ENCODE results near the gene TFPI. TPM values are rescaled to one million over a fixed set of nuclear protein-coding genes. Genes with fewer than 3 reads are reported as not detected.

Gene TFPI
- total RNA-seq, 2 donors from 2014 or later = 63.5 to 86.8 TPM

GRCh38 chr2:187509667-187510417 lies 44.4 kb downstream of the TFPI start:
- no peaks in the 10 kb centered on the region for H3K9me3 ChIP-seq
- DNase-seq (ENCODE audit: low spot score) (no peak), ATAC-seq (ENCODE audit: insufficient number of reproducible peaks, low FRiP score, low read depth) (no peak)
- TF ChIP-seq, protein P1, sequence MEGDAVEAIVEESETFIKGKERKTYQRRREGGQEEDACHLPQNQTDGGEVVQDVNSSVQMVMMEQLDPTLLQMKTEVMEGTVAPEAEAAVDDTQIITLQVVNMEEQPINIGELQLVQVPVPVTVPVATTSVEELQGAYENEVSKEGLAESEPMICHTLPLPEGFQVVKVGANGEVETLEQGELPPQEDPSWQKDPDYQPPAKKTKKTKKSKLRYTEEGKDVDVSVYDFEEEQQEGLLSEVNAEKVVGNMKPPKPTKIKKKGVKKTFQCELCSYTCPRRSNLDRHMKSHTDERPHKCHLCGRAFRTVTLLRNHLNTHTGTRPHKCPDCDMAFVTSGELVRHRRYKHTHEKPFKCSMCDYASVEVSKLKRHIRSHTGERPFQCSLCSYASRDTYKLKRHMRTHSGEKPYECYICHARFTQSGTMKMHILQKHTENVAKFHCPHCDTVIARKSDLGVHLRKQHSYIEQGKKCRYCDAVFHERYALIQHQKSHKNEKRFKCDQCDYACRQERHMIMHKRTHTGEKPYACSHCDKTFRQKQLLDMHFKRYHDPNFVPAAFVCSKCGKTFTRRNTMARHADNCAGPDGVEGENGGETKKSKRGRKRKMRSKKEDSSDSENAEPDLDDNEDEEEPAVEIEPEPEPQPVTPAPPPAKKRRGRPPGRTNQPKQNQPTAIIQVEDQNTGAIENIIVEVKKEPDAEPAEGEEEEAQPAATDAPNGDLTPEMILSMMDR (IDR thresholded peaks at IDR 0.05) = no peak
- H3K4me3 ChIP-seq = no peak overlapping the region
- no peaks in the 10 kb centered on the region for H3K4me1 ChIP-seq (ENCODE audit: control insufficient read depth in 1 of 2, low read depth in 2 of 2)
- no peaks in the 10 kb centered on the region for H3K27me3 ChIP-seq (replicated peaks; ENCODE audit: insufficient read depth)
- H3K27ac ChIP-seq = no peak overlapping the region
- H3K36me3 ChIP-seq = no peaks in the 10 kb centered on the region

- ATAC-seq (ENCODE audit: insufficient number of reproducible peaks, low FRiP score, low read depth) (no peak), DNase-seq (ENCODE audit: low spot score) (no peak)
- TF ChIP-seq, protein P1 (IDR thresholded peaks at IDR 0.05) = no peak
- no peaks in the 10 kb centered on the region for H3K27me3 ChIP-seq (replicated peaks; ENCODE audit: insufficient read depth)
- H3K4me3 ChIP-seq = no peak overlapping the region
- H3K36me3 ChIP-seq = no peaks in the 10 kb centered on the region
- no peaks in the 10 kb centered on the region for H3K9me3 ChIP-seq
- H3K4me1 ChIP-seq (ENCODE audit: control insufficient read depth in 1 of 2, low read depth in 2 of 2) = no peaks in the 10 kb centered on the region
- no peak overlapping the region for H3K27ac ChIP-seq
Observed at GRCh38 chr2:187506416-187506815, 47.8 kb downstream of the TFPI start.

- TF ChIP-seq, protein P1 (IDR thresholded peaks at IDR 0.05) = no peak
- no peak for ATAC-seq (ENCODE audit: insufficient number of reproducible peaks, low FRiP score, low read depth)
Observed at GRCh38 chr2:187505065-187505672, 49.1 kb downstream of the TFPI start.

GRCh38 chr2:187504312-187504921 lies 49.8 kb downstream of the TFPI start:
- H3K9me3 ChIP-seq = no peaks in the 10 kb centered on the region
- peaks cover 0 to 7% of the 10 kb centered on the region in 2 donors for H3K4me1 ChIP-seq (ENCODE audit: control insufficient read depth in 1 of 2, low read depth in 2 of 2)
- no peak overlapping the region for H3K4me3 ChIP-seq
- TF ChIP-seq, protein P1 (IDR thresholded peaks at IDR 0.05) = no peak
- no peaks in the 10 kb centered on the region for H3K36me3 ChIP-seq
- no peaks in the 10 kb centered on the region for H3K27me3 ChIP-seq (replicated peaks; ENCODE audit: insufficient read depth)
- H3K27ac ChIP-seq = no peak overlapping the region
- ATAC-seq (ENCODE audit: insufficient number of reproducible peaks, low FRiP score, low read depth) (no peak), DNase-seq (ENCODE audit: low spot score) (no peak)

More at GRCh38 chr2:187505065-187505672, 49.1 kb downstream of the TFPI start:
- H3K4me3 ChIP-seq = no peak overlapping the region
- no peaks in the 10 kb centered on the region for H3K27me3 ChIP-seq (replicated peaks; ENCODE audit: insufficient read depth)
- peaks cover 0 to 7% of the 10 kb centered on the region in 2 donors for H3K4me1 ChIP-seq (ENCODE audit: control insufficient read depth in 1 of 2, low read depth in 2 of 2)
- no peaks in the 10 kb centered on the region for H3K9me3 ChIP-seq
- no peaks in the 10 kb centered on the region for H3K36me3 ChIP-seq
- no peak for DNase-seq (ENCODE audit: low spot score)
- no peak overlapping the region for H3K27ac ChIP-seq

GRCh38 chr2:187503700-187504099 lies 50.5 kb downstream of the TFPI start:
- no peak for ATAC-seq (ENCODE audit: insufficient number of reproducible peaks, low FRiP score, low read depth)
- no peak overlapping the region for H3K27ac ChIP-seq
- H3K27me3 ChIP-seq (replicated peaks; ENCODE audit: insufficient read depth) = no peaks in the 10 kb centered on the region
- H3K36me3 ChIP-seq = no peaks in the 10 kb centered on the region
- TF ChIP-seq, protein P1 (IDR thresholded peaks at IDR 0.05) = no peak
- H3K4me1 ChIP-seq (ENCODE audit: control insufficient read depth in 1 of 2, low read depth in 2 of 2) = peaks cover 0 to 7% of the 10 kb centered on the region in 2 donors
- H3K4me3 ChIP-seq = no peak overlapping the region
- no peaks in the 10 kb centered on the region for H3K9me3 ChIP-seq
- DNase-seq (ENCODE audit: low spot score) = no peak
